GM10248 (cell line): ENCODE results near the gene MKI67.

Experiments
- CTCF ChIA-PET: fragments of 300-600 bp; sonication (Branson Sonifier 250); formaldehyde crosslinking; extraction: SDS; loops from one replicate; lab custom pipeline; 2021; ENCODE audit warnings: antibody characterized with exemption; lab: Yijun Ruan, JAX
- POLR2A ChIA-PET: fragments of 350-650 bp; sonication (Branson Sonifier 250); formaldehyde crosslinking; extraction: SDS; loops from one replicate; lab custom pipeline; 2020; ENCODE audit warnings: antibody characterized with exemption; lab: Yijun Ruan, JAX
- DNase-seq: peaks from one replicate; pipeline ENCODE4 v3.0.0; 2012; ENCODE audit errors: extremely low spot score
- TF ChIP-seq, protein P1 (sequence below): IDR thresholded peaks from 2 replicates; pipeline ENCODE4 v1.5.1; 2012; ENCODE audit warnings: mild to moderate bottlenecking, low read depth; ENCODE audit errors: extremely low read depth, missing control alignments, control extremely low read depth

MKI67 gene

DNA sequence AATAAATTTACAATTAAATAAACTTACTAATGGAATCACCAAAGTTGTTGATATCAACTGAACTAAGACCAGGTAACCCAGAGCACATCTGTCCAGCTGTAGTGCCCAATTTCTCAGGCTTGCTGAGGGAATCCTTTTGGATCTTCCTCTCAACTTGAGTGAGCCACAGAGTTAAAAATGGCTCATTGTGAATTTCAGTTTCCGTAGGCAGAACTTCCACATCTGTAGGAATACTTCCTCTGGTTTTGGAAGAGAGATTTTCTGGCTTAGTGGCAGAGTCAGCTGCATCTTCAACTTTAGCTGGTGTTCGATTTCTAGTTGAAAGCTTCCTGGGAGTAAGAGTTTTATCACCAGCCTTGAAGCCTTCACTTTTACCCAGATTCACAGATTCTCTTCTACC, 11.3 kb downstream of the MKI67 start:
- DNase-seq: no peak
- TF ChIP-seq, protein P1, sequence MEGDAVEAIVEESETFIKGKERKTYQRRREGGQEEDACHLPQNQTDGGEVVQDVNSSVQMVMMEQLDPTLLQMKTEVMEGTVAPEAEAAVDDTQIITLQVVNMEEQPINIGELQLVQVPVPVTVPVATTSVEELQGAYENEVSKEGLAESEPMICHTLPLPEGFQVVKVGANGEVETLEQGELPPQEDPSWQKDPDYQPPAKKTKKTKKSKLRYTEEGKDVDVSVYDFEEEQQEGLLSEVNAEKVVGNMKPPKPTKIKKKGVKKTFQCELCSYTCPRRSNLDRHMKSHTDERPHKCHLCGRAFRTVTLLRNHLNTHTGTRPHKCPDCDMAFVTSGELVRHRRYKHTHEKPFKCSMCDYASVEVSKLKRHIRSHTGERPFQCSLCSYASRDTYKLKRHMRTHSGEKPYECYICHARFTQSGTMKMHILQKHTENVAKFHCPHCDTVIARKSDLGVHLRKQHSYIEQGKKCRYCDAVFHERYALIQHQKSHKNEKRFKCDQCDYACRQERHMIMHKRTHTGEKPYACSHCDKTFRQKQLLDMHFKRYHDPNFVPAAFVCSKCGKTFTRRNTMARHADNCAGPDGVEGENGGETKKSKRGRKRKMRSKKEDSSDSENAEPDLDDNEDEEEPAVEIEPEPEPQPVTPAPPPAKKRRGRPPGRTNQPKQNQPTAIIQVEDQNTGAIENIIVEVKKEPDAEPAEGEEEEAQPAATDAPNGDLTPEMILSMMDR: no peak
- ChIA-PET CTCF (interaction anchor here (0.9 to 2.8 kb wide), 6 partner anchors 11 to 46 kb away, joined by 3 to 11 read pairs (median 4); partner anchors contain the start of gene MKI67), POLR2A (no interaction called here)

DNA sequence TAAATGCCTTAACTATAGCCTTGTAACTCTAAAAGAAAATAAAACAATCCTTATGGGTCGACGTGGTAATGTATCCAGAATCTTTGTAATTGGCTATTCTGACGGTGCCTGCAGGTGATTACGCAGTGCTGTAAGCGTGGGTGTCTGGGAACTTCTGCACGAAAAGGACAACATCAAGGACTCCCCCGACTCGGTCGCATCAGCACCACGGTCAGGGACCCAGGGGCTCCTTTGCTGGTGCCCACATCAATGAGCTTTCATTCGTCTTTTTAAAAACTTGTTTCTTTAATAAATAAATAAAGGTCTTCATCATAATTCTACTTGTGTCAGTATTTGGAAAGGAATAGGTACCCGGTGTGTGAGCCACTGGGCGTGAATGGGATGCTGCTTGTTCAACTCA, 13.2 kb downstream of the MKI67 start:
- CTCF ChIA-PET: interaction anchor here (1.4 to 2.0 kb wide), 2 partner anchors 11 to 44 kb away, joined by 4 to 8 read pairs; no protein-coding TSS in a partner anchor
- POLR2A ChIA-PET: no interaction called here
- no peak for DNase-seq
- TF ChIP-seq, protein P1: no peak

DNA sequence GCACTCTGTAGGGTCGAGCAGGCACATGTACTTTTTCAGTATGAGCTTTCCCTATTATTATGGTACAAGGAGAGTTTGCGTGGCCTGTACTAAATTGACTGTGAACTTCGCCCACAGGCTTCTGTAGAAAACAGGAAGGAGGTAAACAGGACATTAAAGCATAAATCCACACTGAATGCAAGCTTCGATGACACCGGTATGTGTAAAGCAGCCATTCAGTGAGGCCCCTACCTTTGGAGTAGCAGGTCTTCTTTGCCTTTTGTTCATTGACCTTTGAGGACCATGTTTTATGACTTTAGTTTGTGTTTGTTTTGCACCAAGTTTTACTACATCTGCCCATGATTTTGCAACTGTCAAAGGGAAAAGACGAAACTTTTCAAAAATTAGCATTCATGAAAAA, 14.5 kb downstream of the MKI67 start:
- ChIA-PET POLR2A (no interaction called here), CTCF (interaction anchor here (1.0 to 1.2 kb wide), 2 partner anchors 11 to 33 kb away, joined by 4 read pairs; no protein-coding TSS in a partner anchor)
- DNase-seq: no peak
- TF ChIP-seq, protein P1: no peak

DNA sequence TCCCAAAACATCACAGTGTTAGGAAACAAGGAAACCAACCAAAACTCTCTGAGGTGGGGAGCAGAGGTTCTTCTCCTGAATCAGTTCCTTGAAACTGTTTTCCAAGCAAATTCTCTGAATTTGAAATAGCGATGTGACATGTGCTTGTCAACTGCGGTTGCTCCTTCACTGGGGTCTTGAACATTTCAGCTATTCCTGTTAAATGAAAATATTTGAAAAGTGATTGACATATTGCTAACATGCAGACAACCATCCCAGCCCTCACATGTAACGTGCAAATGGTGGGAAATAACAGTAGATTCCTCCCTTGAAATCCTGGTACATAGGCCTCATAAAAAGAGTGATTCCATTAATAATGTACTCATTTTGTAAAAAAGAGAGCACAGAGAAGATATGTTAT, 15.9 kb downstream of the MKI67 start:
- TF ChIP-seq, protein P1: no peak
- no peak for DNase-seq
- POLR2A ChIA-PET: no interaction called here
- CTCF ChIA-PET: interaction anchor here (1.1 kb wide), 1 partner anchor 12 kb away, joined by 3 read pairs; no protein-coding TSS in a partner anchor

DNA sequence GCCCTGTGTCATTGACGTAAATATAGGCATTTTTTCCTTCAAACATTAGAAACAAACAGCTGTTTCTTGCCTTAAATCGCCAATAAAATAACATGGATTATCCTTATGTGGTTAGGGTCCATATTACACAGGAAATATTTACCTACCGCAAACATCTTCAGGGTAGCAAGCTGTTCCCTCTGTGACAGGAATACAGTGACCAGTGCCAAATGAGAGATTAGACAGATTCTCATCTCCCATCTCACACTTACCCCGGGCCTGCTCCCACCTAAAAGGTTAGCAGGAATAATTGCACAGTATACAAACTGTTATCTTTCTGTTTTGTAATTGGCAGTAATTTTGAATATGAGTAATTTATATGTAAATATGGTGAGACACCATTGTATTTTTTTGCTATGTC, 16.5 kb downstream of the MKI67 start:
- ChIA-PET CTCF (no interaction called here), POLR2A (no interaction called here)
- TF ChIP-seq, protein P1: no peak
- DNase-seq: no peak

DNA sequence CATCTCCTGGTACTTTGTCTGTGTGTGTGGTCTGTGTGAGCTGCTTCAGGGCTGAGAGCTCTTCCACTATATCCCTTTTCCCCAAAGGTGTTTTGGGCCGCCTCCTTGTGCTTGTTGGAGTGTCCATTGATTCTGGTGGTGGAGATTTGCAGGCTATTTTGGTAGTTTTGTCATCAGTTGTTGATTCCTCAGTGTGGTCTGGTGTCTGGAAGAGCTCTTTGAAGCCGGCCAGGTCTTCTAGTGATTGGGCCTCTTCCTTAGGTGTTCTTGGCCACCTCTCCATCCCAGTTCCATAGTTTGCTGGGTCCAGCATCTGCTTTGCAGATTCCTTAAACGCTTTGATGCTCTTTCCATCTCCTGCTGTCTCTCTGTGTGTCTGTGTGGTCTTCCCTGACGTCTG, 20.8 kb downstream of the MKI67 start:
- TF ChIP-seq, protein P1: no peak
- no peak for DNase-seq
- CTCF ChIA-PET: interaction anchor here (1.1 to 1.3 kb wide), 3 partner anchors 12 to 38 kb away, joined by 3 to 6 read pairs (median 3); no protein-coding TSS in a partner anchor
- POLR2A ChIA-PET: no interaction called here
